Activated CD8-positive, alpha-beta memory T cell treated with anti-CD3 and anti-CD28 coated beads, Interleukin-2, amount 50 U/mL, for 1 hour (primary cell): ENCODE measurements around the gene DIDO1.

Experiments used
- DNase-seq: peaks from one replicate; pipeline ENCODE4 v3.0.0-alpha.2; 2020; ENCODE audit errors: extremely low read depth

Gene DIDO1

GRCh38 chr20:62834967-62835730, 91.2 kb downstream of the DIDO1 start:
- no peak for DNase-seq

- DNase-seq = no peak
Measured at GRCh38 chr20:62832951-62833391, 93.3 kb downstream of the DIDO1 start.

DNA sequence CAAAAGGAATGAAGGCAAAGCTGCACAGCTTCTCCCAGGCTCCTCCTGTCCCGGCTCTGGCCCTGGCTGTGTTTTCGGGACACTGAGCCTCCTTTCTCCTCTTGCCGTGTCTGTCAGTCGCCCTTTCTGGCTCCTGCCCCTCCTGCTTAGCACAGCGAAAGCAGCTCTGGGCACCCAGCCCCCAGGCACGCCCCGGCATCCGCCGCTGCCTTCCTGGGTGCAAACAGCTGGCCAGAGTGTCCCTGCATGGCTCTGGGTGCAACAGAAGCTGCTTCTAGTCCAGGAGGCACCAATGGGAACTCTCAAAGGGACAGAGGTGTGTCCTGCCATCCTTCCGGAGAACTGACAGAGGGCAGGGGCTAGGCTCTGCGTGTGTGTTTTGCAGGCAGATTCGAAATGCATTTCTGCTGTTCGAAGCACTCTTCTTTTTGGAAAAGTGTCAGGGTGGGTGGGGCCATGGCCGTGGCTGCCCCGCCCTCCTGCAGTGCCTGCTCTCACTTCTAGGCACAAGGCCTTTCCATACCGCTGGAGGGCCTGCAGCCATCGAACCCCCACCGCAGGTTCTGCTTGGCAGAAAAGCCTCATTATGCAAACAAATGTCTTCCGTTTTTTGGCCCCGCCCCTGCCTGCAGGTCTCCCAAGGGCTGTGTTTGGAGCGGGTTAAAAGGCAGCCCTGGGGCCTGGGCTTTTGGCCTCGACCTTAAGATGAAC, 93.9 kb downstream of the DIDO1 start:
- DNase-seq = no peak

DNA sequence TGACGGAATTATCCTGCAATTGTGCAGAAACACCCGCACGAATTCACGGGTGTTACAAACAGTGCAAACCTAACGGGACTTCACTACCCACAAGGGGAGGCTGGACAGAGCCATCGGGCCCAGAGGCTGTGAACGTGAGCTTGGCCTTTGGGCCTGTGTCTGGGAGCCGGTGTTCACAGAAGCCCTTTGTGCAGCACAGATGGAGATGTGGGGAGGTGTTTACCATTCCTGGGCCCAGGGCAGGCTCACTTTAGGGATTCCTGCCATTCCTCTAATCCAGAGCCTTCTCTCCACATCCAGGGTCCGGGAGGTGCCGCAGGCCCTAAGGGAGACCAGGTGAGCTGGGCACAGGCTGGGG, 94.5 kb downstream of the DIDO1 start:
- DNase-seq = no peak

DNA sequence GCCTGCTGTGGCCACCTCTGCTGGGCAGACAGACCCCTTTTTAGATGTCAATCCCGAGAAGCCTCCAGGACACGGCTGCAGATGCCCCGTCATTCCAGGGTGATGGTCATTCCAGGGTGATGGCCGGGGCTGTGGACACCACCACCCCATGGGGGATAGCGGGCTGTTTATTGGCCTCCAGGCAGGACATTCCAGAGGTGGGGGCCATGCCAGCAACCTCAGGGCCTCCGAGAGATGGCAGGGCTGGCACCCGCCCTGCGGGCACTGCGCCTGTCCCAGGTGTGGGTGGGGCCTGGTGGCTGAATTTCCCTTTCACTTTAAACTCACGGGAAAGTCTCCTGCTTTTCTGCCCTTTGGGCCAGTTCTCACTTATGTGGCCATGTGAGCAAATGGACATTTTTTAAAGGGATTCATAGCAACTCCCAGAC, 94.9 kb downstream of the DIDO1 start:
- DNase-seq = no peak

GRCh38 chr20:62830821-62831220, 95.5 kb downstream of the DIDO1 start:
- no peak for DNase-seq

- DNase-seq = no peak
Measured at GRCh38 chr20:62830251-62830650, 96.1 kb downstream of the DIDO1 start.

DNA sequence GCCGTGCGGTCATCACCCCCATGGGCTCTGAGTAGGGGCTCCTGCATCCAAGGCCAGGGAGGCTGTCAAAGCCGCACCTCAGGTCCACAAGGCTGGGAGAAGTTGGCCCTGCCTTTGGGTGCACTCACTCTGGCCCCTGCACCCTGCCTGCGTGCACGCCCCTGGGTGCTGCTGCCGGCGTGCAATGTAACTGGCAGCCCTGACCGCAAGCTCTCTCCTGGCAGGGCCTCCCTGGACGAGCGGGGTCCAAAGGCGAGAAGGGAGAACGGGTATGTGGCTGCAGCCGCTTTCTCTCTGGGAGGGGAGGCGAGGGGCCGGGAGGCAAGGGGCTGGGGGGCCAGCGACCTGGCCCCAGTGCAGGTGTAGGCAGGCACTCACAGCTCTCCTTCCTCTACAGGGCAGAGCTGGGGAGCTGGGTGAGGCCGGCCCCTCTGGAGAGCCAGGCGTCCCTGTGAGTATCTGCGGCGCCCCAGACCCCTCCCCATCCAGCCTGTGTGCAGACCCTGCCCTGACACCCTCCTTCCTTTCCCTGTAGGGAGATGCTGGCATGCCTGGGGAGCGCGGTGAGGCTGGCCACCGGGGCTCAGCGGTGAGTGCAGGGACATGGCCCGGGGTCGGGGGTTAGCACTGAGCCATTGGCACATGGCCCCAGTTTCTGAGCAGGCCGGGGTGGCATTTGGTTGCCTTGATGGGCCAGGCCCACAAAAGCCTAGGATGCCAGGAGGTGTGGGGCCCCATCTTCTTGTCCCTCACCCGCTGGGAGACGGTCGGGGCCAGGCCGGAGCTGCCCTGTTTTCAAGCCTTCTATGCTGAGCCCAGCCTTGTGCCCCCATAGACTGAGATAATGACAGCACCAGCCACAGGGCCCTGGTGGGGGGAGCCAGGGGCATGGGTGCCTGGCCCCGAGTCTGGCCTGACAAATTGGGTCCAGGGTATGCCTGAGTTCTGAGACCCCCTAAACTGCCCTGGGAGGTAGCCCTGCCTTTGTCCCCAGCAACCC, 96.8 kb downstream of the DIDO1 start:
- no peak for DNase-seq

GRCh38 chr20:62828511-62829230, 97.6 kb downstream of the DIDO1 start:
- no peak for DNase-seq

GRCh38 chr20:62828051-62828450, 98.3 kb downstream of the DIDO1 start:
- DNase-seq = no peak
